GM21786 (cell line): ENCODE measurements around the gene HBQ1.
"Not testable (repeated sequence)": the region's sequence is repeated elsewhere in the genome, so short reads cannot be mapped to it uniquely, and the experiment has no call there.

ENCODE experiments used
- ATAC-seq: cut with Tn5 transposase; IDR thresholded peaks from one replicate; pipeline ENCODE4 v1.9.1; 2021; ENCODE audit not compliant: unreplicated experiment

HBQ1 gene

GRCh38 chr16:160242-160641 is 20.0 kb upstream of the HBQ1 start:
- not testable (repeated sequence) for ATAC-seq

- ATAC-seq = no peak
These were observed 19.5 kb upstream of the HBQ1 start for GRCh38 chr16:160691-161190.

GRCh38 chr16:162271-162991 is 17.8 kb upstream of the HBQ1 start:
- ATAC-seq = no peak

- not testable (repeated sequence) for ATAC-seq
These were observed 17.1 kb upstream of the HBQ1 start for GRCh38 chr16:163139-163538.

GRCh38 chr16:163696-164095 is 16.6 kb upstream of the HBQ1 start:
- ATAC-seq = not testable (repeated sequence)

GRCh38 chr16:164134-164823 is 16.0 kb upstream of the HBQ1 start:
- not testable (repeated sequence) for ATAC-seq

- no peak for ATAC-seq
These were observed 15.3 kb upstream of the HBQ1 start for GRCh38 chr16:164827-165538.

GRCh38 chr16:165539-166374 is 14.5 kb upstream of the HBQ1 start, which contains the start of gene HBM:
Gene HBM, plus strand, starts transcription at chr16:165978. Its CDS starts 20 bp downstream, at chr16:165998.
- ATAC-seq = no peak

GRCh38 chr16:166375-167121 is 13.7 kb upstream of the HBQ1 start:
- ATAC-seq = no peak

- no peak for ATAC-seq
These were observed 13.1 kb upstream of the HBQ1 start for GRCh38 chr16:167122-167690.

- ATAC-seq = no peak
These were observed 11.8 kb upstream of the HBQ1 start for GRCh38 chr16:168424-168823.

GRCh38 chr16:169014-169413 is 11.2 kb upstream of the HBQ1 start:
- no peak for ATAC-seq

- ATAC-seq = not testable (repeated sequence)
These were observed 10.2 kb upstream of the HBQ1 start for GRCh38 chr16:170088-170507.

- ATAC-seq = no peak
These were observed 9.5 kb upstream of the HBQ1 start for GRCh38 chr16:170788-171187.

GRCh38 chr16:172374-172941 is 7.8 kb upstream of the HBQ1 start, which contains the start of gene HBA2:
Gene HBA2, plus strand, starts transcription at chr16:172876. Its CDS starts 37 bp downstream, at chr16:172913.
- ATAC-seq = not testable (repeated sequence)

GRCh38 chr16:173211-173854 is 6.9 kb upstream of the HBQ1 start:
- ATAC-seq = not testable (repeated sequence)

- ATAC-seq = not testable (repeated sequence)
These were observed 6.1 kb upstream of the HBQ1 start for GRCh38 chr16:173928-174769.
